ENCODE data around the gene ITPK1.

ITPK1 gene

GRCh38 chr14:93056166-93056839 is 59.4 kb downstream of the ITPK1 start:
- Histone ChIP-seq H2AFZ (ENCODE audit: low read depth) (no peak overlapping the region), H3K27me3 (ENCODE audit: insufficient read depth, low read depth) (no peaks in the 10 kb centered on the region), H4K20me1 (ENCODE audit: insufficient read depth) (no peaks in the 10 kb centered on the region), H3K4me2 (no peak overlapping the region; the same call in 1 of the 2 replicates), H3K79me2 (ENCODE audit: insufficient read depth, low read depth) (no peaks in the 10 kb centered on the region), H3K4me1 (ENCODE audit: low read depth, poor library complexity, severe bottlenecking) (peaks cover 16% of the 10 kb centered on the region), H3K27ac (no peak overlapping the region), H3K4me3 (IDR thresholded peaks at IDR 0.05; ENCODE audit: insufficient read depth, low read depth, low read length) (no peak overlapping the region), H3K36me3 (ENCODE audit: insufficient read depth) (no peaks in the 10 kb centered on the region), H3K9ac (no peak overlapping the region)
- no peak for TF ChIP-seq CTCF (conservative IDR thresholded peaks at IDR 0.05; ENCODE audit: low read depth, low read length)

- Histone ChIP-seq H3K79me2 (ENCODE audit: insufficient read depth, low read depth) (no peaks in the 10 kb centered on the region), H3K27me3 (ENCODE audit: insufficient read depth, low read depth) (no peaks in the 10 kb centered on the region), H3K4me1 (ENCODE audit: low read depth, poor library complexity, severe bottlenecking) (peaks cover 16% of the 10 kb centered on the region), H3K36me3 (ENCODE audit: insufficient read depth) (no peaks in the 10 kb centered on the region), H3K4me3 (IDR thresholded peaks at IDR 0.05; ENCODE audit: insufficient read depth, low read depth, low read length) (no peak overlapping the region), H3K27ac (no peak overlapping the region), H4K20me1 (ENCODE audit: insufficient read depth) (no peaks in the 10 kb centered on the region), H3K4me2 (no peak overlapping the region), H2AFZ (ENCODE audit: low read depth) (no peak overlapping the region), H3K9ac (no peak overlapping the region)
- TF ChIP-seq CTCF (conservative IDR thresholded peaks at IDR 0.05; ENCODE audit: low read depth, low read length), result no peak
These were observed 60.0 kb downstream of the ITPK1 start for GRCh38 chr14:93055651-93056115.

- no peak for TF ChIP-seq CTCF (conservative IDR thresholded peaks at IDR 0.05; ENCODE audit: low read depth, low read length)
- H3K27me3 ChIP-seq (ENCODE audit: insufficient read depth, low read depth), result no peaks in the 10 kb centered on the region
- H3K4me1 ChIP-seq (ENCODE audit: low read depth, poor library complexity, severe bottlenecking), result peaks cover 16% of the 10 kb centered on the region
- no peak overlapping the region for H2AFZ ChIP-seq (ENCODE audit: low read depth)
- no peaks in the 10 kb centered on the region for H3K79me2 ChIP-seq (ENCODE audit: insufficient read depth, low read depth)
- no peaks in the 10 kb centered on the region for H3K36me3 ChIP-seq (ENCODE audit: insufficient read depth)
- H3K4me3 ChIP-seq (IDR thresholded peaks at IDR 0.05; ENCODE audit: insufficient read depth, low read depth, low read length), result no peak overlapping the region
- H3K9ac ChIP-seq, result no peak overlapping the region
- no peaks in the 10 kb centered on the region for H4K20me1 ChIP-seq (ENCODE audit: insufficient read depth)
- H3K27ac ChIP-seq, result no peak overlapping the region
- no peak overlapping the region for H3K4me2 ChIP-seq
These were observed 60.8 kb downstream of the ITPK1 start for GRCh38 chr14:93054876-93055275.

- Histone ChIP-seq H3K4me1 (ENCODE audit: low read depth, poor library complexity, severe bottlenecking) (peaks cover 16% of the 10 kb centered on the region), H3K27ac (no peak overlapping the region), H3K36me3 (ENCODE audit: insufficient read depth) (no peaks in the 10 kb centered on the region), H2AFZ (ENCODE audit: low read depth) (no peak overlapping the region), H3K9ac (no peak overlapping the region), H3K4me2 (no peak overlapping the region), H3K27me3 (ENCODE audit: insufficient read depth, low read depth) (no peaks in the 10 kb centered on the region), H3K79me2 (ENCODE audit: insufficient read depth, low read depth) (no peaks in the 10 kb centered on the region), H4K20me1 (ENCODE audit: insufficient read depth) (no peaks in the 10 kb centered on the region), H3K4me3 (IDR thresholded peaks at IDR 0.05; ENCODE audit: insufficient read depth, low read depth, low read length) (no peak overlapping the region)
- no peak for TF ChIP-seq CTCF (conservative IDR thresholded peaks at IDR 0.05; ENCODE audit: low read depth, low read length)
These were observed 61.7 kb downstream of the ITPK1 start for GRCh38 chr14:93054006-93054405.

Measured in KMS-11 (cell line).